Right ventricle myocardium superior (tissue), 1 donor: ENCODE results near the gene FLACC1. TPM values are rescaled to one million over a fixed set of nuclear protein-coding genes. Genes with fewer than 3 reads are reported as not detected.
"Not testable (repeated sequence)": the region's sequence is repeated elsewhere in the genome, so short reads cannot be mapped to it uniquely, and the experiment has no call there.

Source experiments
- ATAC-seq: fragments of 200-7000 bp; cut with Tn5 transposase; one replicate; pipeline ENCODE4 v1.9.1; 2020; ENCODE audit warnings: mild to moderate bottlenecking; ENCODE audit not compliant: poor library complexity
- DNase-seq: peaks from one replicate; pipeline ENCODE4 v3.0.0-alpha.2; 2020
- intact Hi-C: fragments of 100-400 bp; cut with DNase I; formaldehyde crosslinking; loops from one replicate; pipeline ENCODE4 v1.11.2; 2022
- total RNA-seq: library from RNA; stranded (reverse); fragmentation: NEBNext Ultra II Directional; extraction: Animal tissue kit (Norgen Biotek cat#: 25700); gene quantifications from one replicate; pipeline ENCODE4 v1.2.1, GENCODE V29; 2021
- donor health status: DM: no; HTN: yes; CAD: no; lungs with severe emphysema.

The FLACC1 gene
- total RNA-seq, 1 donor from 2014 or later: 8.3 TPM

DNA sequence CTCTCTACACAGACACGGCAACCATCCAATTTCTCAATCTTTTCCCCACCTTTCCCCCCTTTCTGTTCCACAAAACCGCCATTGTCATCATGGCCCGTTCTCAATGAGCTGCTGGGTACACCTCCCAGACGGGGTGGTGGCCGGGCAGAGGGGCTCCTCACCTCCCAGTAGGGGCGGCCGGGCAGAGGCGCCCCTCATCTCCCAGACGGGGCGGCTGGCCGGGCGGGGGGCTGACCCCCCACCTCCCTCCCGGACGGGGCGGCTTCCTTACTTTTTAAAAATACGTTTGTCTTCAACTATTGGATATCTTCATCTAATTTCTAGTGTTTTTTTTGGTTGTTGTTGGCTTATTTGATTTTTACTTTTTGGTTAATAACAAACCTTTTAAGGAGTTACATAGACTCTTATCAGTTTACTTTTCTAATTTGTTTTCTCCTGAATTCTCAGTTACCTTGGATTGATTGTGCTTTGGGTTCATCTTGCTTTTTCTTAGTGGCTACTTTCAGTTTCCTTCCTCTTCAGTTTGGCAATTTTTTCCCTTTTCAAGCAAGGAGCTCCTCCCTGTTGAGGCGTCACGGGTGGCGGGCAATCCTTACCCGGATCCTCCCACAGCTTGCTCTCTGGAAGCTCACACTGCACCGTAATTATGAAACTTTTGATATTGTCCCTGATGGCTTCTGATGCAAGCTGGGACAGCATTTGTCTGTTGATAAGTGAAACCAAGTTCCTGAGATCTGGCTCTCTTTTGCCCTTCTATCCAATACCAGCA, 117.8 kb downstream of the FLACC1 start:
- intact Hi-C loops: not testable (repeated sequence)
- peak; percentile 86 for DNase-seq
- peak; percentile 91 for ATAC-seq

Other genes with a start within 250 kb of the FLACC1 start
- 251 TPM for gene CFLAR, start 241.2 kb downstream of the FLACC1 start, total RNA-seq
- 5.4 TPM for gene CASP10, start 174.2 kb downstream of the FLACC1 start, total RNA-seq
- gene CASP8, start 96.8 kb downstream of the FLACC1 start, total RNA-seq: 2.8 TPM
- gene TRAK2, start 94.1 kb upstream of the FLACC1 start, total RNA-seq: 163 TPM
- 84.3 TPM for gene STRADB, start 94.4 kb upstream of the FLACC1 start, total RNA-seq